ENCODE results near the gene ZBTB16. TPM values are rescaled to one million over a fixed set of nuclear protein-coding genes. Genes with fewer than 3 reads are reported as not detected.

The ZBTB16 gene
- total RNA-seq, 1 experiment from 2014 or later = 0.44 TPM

GRCh38 chr11:114197799-114198500 is 138.4 kb downstream of the ZBTB16 start:
- Histone ChIP-seq H3K4me1 (replicated peaks; ENCODE audit: insufficient read depth) (no peaks in the 10 kb centered on the region), H3K4me3 (no peak overlapping the region), H4K20me1 (ENCODE audit: insufficient read depth) (no peaks in the 10 kb centered on the region; the same call in 1 of the 2 replicates), H3K36me3 (ENCODE audit: low read depth) (no peaks in the 10 kb centered on the region), H3K4me2 (no peak overlapping the region), H3F3A (ENCODE audit: insufficient read depth, low read depth) (no peaks in the 10 kb centered on the region), H3K79me2 (ENCODE audit: low read depth) (no peaks in the 10 kb centered on the region), H3K27me3 (ENCODE audit: insufficient read depth, low read depth) (peaks cover 82% of the 10 kb centered on the region), H3K9me3 (ENCODE audit: insufficient read depth, low read depth) (no peaks in the 10 kb centered on the region), H3K27ac (no peak overlapping the region), H3K9me2 (ENCODE audit: insufficient read depth) (no peaks in the 10 kb centered on the region), H2AFZ (no peak overlapping the region)
- POLR2A ChIA-PET (ENCODE audit: unreplicated experiment) = interaction anchor here (0.7 kb wide), 1 partner anchor 1170 kb away, joined by 6 read pairs; no protein-coding TSS in a partner anchor
- CTCF ChIA-PET = no interaction called here
- DNase-seq = no peak
- intact Hi-C loops (cut with micrococcal nuclease; ENCODE audit: unreplicated experiment) = no loop called here
- TF ChIP-seq EZH2 (IDR thresholded peaks at IDR 0.05; ENCODE audit: low read depth) (no peak), CTCF (conservative IDR thresholded peaks at IDR 0.05) (no peak)
- no TSS peak for BruUV-seq (replicated peaks)

- Histone ChIP-seq H3K36me3 (ENCODE audit: low read depth) (no peaks in the 10 kb centered on the region), H3K9me2 (ENCODE audit: insufficient read depth) (no peaks in the 10 kb centered on the region), H3K27me3 (ENCODE audit: insufficient read depth, low read depth) (peaks cover 84% of the 10 kb centered on the region), H3K27ac (no peak overlapping the region), H3K9me3 (ENCODE audit: insufficient read depth, low read depth) (no peaks in the 10 kb centered on the region), H3K79me2 (ENCODE audit: low read depth) (no peaks in the 10 kb centered on the region), H3K4me2 (no peak overlapping the region), H3F3A (ENCODE audit: insufficient read depth, low read depth) (no peaks in the 10 kb centered on the region), H2AFZ (no peak overlapping the region), H4K20me1 (ENCODE audit: insufficient read depth) (no peaks in the 10 kb centered on the region; the same call in 1 of the 2 replicates), H3K4me3 (no peak overlapping the region), H3K4me1 (replicated peaks; ENCODE audit: insufficient read depth) (no peaks in the 10 kb centered on the region)
- intact Hi-C loops (cut with micrococcal nuclease; ENCODE audit: unreplicated experiment) = no loop called here
- no peak for DNase-seq
- CTCF ChIA-PET = no interaction called here
- POLR2A ChIA-PET (ENCODE audit: unreplicated experiment) = no interaction called here
- TF ChIP-seq CTCF (conservative IDR thresholded peaks at IDR 0.05) = no peak
- TF ChIP-seq EZH2 (IDR thresholded peaks at IDR 0.05; ENCODE audit: low read depth) = no peak
- no TSS peak for BruUV-seq (replicated peaks)
Measured at GRCh38 chr11:114199051-114199450, 139.5 kb downstream of the ZBTB16 start.

- no peaks in the 10 kb centered on the region for H3F3A ChIP-seq (ENCODE audit: insufficient read depth, low read depth)
- intact Hi-C loops (cut with micrococcal nuclease; ENCODE audit: unreplicated experiment) = no loop called here
Measured at GRCh38 chr11:114200351-114201133, 141.0 kb downstream of the ZBTB16 start.

More at GRCh38 chr11:114200351-114201133, 141.0 kb downstream of the ZBTB16 start:
- H3K4me3 ChIP-seq = no peak overlapping the region
- H3K9me2 ChIP-seq (ENCODE audit: insufficient read depth) = no peaks in the 10 kb centered on the region
- no peak overlapping the region for H2AFZ ChIP-seq
- no peaks in the 10 kb centered on the region for H3K36me3 ChIP-seq (ENCODE audit: low read depth)
- ChIA-PET CTCF (no interaction called here), POLR2A (ENCODE audit: unreplicated experiment) (no interaction called here)
- no TSS peak for BruUV-seq (replicated peaks)
- H3K9me3 ChIP-seq (ENCODE audit: insufficient read depth, low read depth) = no peaks in the 10 kb centered on the region
- H3K27me3 ChIP-seq (ENCODE audit: insufficient read depth, low read depth) = peaks cover 91% of the 10 kb centered on the region
- no peaks in the 10 kb centered on the region for H3K4me1 ChIP-seq (replicated peaks; ENCODE audit: insufficient read depth)
- no peak for TF ChIP-seq CTCF (conservative IDR thresholded peaks at IDR 0.05)
- TF ChIP-seq EZH2 (IDR thresholded peaks at IDR 0.05; ENCODE audit: low read depth) = no peak
- H3K27ac ChIP-seq = no peak overlapping the region
- no peak for DNase-seq
- H3K79me2 ChIP-seq (ENCODE audit: low read depth) = no peaks in the 10 kb centered on the region
- H3K4me2 ChIP-seq = no peak overlapping the region
- H4K20me1 ChIP-seq (ENCODE audit: insufficient read depth) = no peaks in the 10 kb centered on the region; the same call in 1 of the 2 replicates
